NB4 (cell line): ENCODE measurements around the gene BTN1A1.

Experiments used
- DNase-seq: peaks from one replicate; pipeline ENCODE4 v3.0.0; 2010; ENCODE audit warnings: low read depth
- H3K4me3 ChIP-seq: one replicate; pipeline ENCODE4 v1.5.1; 2011; ENCODE audit warnings: mild to moderate bottlenecking, low read depth, low read length, moderate library complexity
- MYC ChIP-seq: IDR thresholded peaks from 2 replicates; pipeline ENCODE4 v1.6.1; 2011; ENCODE audit warnings: low read depth, low read length
- POLR2A ChIP-seq: IDR thresholded peaks from 2 replicates; pipeline ENCODE4 v1.6.1; 2011; ENCODE audit warnings: mild to moderate bottlenecking; ENCODE audit not compliant: insufficient read length; ENCODE audit errors: extremely low read depth
- TF ChIP-seq, protein P1 (sequence below): IDR thresholded peaks from 2 replicates; pipeline ENCODE4 v1.6.1; 2011; ENCODE audit warnings: low read depth, low read length
- TF ChIP-seq, protein P2 (sequence below): IDR thresholded peaks from one replicate; pipeline ENCODE4 v1.5.1; 2012; ENCODE audit warnings: low read depth, low read length

Gene BTN1A1

DNA sequence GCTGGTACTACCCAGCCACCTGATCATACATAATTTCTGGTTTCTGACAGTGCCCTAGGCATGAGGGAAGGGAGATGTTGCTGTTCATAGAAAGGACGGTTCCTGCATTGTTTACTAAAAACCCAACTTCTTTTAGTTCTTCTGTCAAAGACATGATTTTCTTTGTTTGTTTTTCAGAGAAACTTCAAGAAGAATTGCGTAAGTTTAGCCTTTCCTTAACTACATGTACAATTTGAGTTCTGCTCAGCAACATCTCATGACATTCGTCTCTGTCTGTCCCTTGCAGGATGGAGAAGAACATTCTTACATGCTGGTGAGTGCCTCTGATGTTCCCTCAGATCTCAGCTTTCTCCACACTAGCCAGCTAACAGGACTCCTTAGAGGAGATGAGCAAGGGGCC is 34.3 kb upstream of the BTN1A1 start:
- DNase-seq, result no peak
- H3K4me3 ChIP-seq, result no peak overlapping the region
- TF ChIP-seq, protein P1, sequence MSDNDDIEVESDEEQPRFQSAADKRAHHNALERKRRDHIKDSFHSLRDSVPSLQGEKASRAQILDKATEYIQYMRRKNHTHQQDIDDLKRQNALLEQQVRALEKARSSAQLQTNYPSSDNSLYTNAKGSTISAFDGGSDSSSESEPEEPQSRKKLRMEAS, result no peak
- TF ChIP-seq MYC (no peak), POLR2A (no peak)
- TF ChIP-seq, protein P2, sequence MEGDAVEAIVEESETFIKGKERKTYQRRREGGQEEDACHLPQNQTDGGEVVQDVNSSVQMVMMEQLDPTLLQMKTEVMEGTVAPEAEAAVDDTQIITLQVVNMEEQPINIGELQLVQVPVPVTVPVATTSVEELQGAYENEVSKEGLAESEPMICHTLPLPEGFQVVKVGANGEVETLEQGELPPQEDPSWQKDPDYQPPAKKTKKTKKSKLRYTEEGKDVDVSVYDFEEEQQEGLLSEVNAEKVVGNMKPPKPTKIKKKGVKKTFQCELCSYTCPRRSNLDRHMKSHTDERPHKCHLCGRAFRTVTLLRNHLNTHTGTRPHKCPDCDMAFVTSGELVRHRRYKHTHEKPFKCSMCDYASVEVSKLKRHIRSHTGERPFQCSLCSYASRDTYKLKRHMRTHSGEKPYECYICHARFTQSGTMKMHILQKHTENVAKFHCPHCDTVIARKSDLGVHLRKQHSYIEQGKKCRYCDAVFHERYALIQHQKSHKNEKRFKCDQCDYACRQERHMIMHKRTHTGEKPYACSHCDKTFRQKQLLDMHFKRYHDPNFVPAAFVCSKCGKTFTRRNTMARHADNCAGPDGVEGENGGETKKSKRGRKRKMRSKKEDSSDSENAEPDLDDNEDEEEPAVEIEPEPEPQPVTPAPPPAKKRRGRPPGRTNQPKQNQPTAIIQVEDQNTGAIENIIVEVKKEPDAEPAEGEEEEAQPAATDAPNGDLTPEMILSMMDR, result no peak

DNA sequence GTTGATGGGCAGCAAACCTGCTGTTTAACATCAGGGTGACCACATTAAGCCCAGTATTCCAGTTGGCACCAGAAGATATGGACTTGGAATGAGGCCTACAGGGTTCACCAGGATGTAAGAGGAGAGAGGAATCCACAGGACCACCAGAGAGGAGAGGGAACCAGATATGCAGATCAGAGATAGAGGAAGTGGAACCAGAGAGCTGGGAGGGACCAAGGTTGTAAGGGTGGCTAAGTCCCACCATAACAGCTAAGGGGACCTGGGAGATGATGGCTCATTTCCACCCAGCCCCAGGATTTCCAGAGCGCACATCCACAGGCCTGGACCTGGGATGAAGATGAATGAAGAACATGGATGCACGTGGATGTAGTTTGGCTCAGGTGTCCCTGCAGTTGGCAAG is 31.3 kb upstream of the BTN1A1 start:
- TF ChIP-seq MYC (no peak), POLR2A (no peak)
- TF ChIP-seq, protein P1, result no peak
- TF ChIP-seq, protein P2, result no peak
- no peak overlapping the region for H3K4me3 ChIP-seq
- no peak for DNase-seq

DNA sequence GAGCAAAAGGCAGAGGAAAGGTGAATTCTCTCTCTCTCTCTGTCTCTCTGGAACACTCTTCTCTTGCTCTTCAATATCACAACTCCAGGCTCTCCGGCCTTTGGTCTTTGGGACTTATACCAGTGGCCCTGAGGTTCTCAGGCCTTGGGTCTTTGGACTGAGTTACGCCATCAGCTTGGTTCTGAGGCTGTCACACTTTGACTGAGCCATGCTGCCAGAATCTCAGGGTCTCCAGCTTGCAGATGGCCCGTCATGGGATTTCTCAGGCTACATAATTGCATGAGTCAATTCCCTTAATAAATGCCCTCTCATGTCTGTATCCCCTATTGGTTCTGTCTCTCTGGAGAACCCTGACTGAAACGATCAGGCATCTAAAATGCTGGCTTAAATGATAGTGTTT is 29.5 kb upstream of the BTN1A1 start:
- H3K4me3 ChIP-seq, result no peak overlapping the region
- no peak for DNase-seq
- TF ChIP-seq MYC, result no peak
- TF ChIP-seq, protein P2, result no peak
- TF ChIP-seq POLR2A, result no peak
- TF ChIP-seq, protein P1, result no peak

DNA sequence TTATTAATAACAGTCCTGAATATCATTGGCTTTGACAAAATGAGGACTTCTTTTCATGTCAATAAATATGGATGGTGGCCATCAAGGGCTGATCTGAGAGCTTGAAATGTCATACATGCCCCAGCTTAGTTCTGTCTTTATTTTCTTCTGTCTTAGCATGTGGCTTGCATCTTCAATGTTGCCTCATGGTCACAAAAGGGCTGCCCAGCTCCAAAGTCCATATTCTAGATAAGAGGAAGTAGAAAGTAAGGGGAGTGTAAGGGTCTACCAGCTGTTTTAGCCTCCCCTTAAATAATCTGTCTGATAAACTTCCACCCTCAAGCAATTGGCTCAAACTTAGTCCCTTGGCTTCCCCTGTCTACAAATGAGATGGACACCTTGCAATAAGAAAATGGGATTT is 28.1 kb upstream of the BTN1A1 start:
- H3K4me3 ChIP-seq, result no peak overlapping the region
- no peak for DNase-seq

DNA sequence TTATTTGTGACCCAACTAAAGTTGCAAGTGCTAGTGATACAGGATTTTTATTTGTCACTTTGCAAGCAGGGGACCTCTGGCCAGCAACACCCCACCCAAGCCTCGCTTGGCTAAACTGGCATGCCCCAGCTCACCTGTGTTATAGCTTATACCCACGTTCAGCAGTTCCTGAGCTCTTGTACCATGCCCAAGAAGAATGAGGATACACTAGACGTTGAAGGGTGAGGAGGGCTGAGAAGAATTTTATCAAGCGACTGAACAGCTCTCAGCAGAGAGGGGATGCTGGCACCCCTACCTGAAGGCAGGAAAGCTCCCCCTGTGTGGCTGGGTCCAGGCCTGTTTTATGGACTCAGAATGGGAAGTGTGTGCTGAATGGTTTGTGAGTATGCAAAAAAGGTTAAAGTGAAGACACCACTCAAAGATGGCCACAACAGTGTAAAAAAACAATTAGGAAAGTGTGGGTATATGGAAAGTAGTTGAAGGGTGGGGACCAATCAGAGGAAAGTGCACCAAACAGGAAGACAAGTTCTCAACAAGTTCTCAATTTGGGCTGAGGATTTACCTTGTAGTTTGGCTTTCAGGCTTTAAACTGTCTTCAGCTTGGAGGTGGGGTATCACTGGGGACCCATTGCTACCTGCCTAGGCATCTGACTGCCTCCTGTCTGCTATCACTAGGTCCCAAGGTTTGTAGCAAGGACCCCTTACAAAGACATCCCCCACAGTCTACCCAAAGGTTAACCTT is 27.4 kb upstream of the BTN1A1 start:
- no peak for DNase-seq
- no peak for TF ChIP-seq POLR2A
- TF ChIP-seq, protein P1, result no peak
- TF ChIP-seq, protein P2, result no peak
- TF ChIP-seq MYC, result no peak
- no peak overlapping the region for H3K4me3 ChIP-seq

More for the DNA sequence above, 28.1 kb upstream of the BTN1A1 start:
- TF ChIP-seq, protein P2, result no peak
- TF ChIP-seq POLR2A (no peak), MYC (no peak)
- TF ChIP-seq, protein P1, result no peak
